ENCODE results near the gene GOLGA8J.

The GOLGA8J gene

GRCh38 chr15:30063835-30064546, 18.8 kb upstream of the GOLGA8J start:
- no peak for TF ChIP-seq CTCF (IDR thresholded peaks at IDR 0.05)
- H3K9ac ChIP-seq = no peak overlapping the region

GRCh38 chr15:30065025-30065801, 17.5 kb upstream of the GOLGA8J start:
- no peak overlapping the region for H3K4me2 ChIP-seq (ENCODE audit: low read length)
- H3K27ac ChIP-seq = no peak overlapping the region
- H2AFZ ChIP-seq = no peak overlapping the region
- no peaks in the 10 kb centered on the region for H3K9me3 ChIP-seq (ENCODE audit: control insufficient read depth, low read length)
- no peaks in the 10 kb centered on the region for H3K36me3 ChIP-seq (ENCODE audit: control insufficient read depth, insufficient read depth, low read length)
- H3K4me1 ChIP-seq = no peaks in the 10 kb centered on the region
- no peak overlapping the region for H3K9ac ChIP-seq
- no peaks in the 10 kb centered on the region for H3K79me2 ChIP-seq
- H3K27me3 ChIP-seq (ENCODE audit: control insufficient read depth, insufficient read depth, low read length) = no peaks in the 10 kb centered on the region
- TF ChIP-seq CTCF (IDR thresholded peaks at IDR 0.05) = no peak
- H3K4me3 ChIP-seq (ENCODE audit: low read depth, low read length) = no peak overlapping the region

More at GRCh38 chr15:30063835-30064546, 18.8 kb upstream of the GOLGA8J start:
- Histone ChIP-seq H2AFZ (no peak overlapping the region), H3K36me3 (ENCODE audit: control insufficient read depth, insufficient read depth, low read length) (no peaks in the 10 kb centered on the region), H3K4me3 (ENCODE audit: low read depth, low read length) (no peak overlapping the region), H3K4me2 (ENCODE audit: low read length) (no peak overlapping the region), H3K9me3 (ENCODE audit: control insufficient read depth, low read length) (no peaks in the 10 kb centered on the region), H3K79me2 (no peaks in the 10 kb centered on the region), H3K27ac (no peak overlapping the region), H3K4me1 (no peaks in the 10 kb centered on the region), H3K27me3 (ENCODE audit: control insufficient read depth, insufficient read depth, low read length) (no peaks in the 10 kb centered on the region)

GRCh38 chr15:30068326-30068725, 14.4 kb upstream of the GOLGA8J start:
- Histone ChIP-seq H3K4me2 (ENCODE audit: low read length) (no peak overlapping the region), H3K27me3 (ENCODE audit: control insufficient read depth, insufficient read depth, low read length) (no peaks in the 10 kb centered on the region), H3K9me3 (ENCODE audit: control insufficient read depth, low read length) (no peaks in the 10 kb centered on the region), H3K4me1 (no peaks in the 10 kb centered on the region), H3K4me3 (ENCODE audit: low read depth, low read length) (no peak overlapping the region), H3K79me2 (no peaks in the 10 kb centered on the region), H3K27ac (no peak overlapping the region), H3K36me3 (ENCODE audit: control insufficient read depth, insufficient read depth, low read length) (no peaks in the 10 kb centered on the region), H2AFZ (no peak overlapping the region), H3K9ac (no peak overlapping the region)
- no peak for TF ChIP-seq CTCF (IDR thresholded peaks at IDR 0.05)

GRCh38 chr15:30072630-30073029, 10.1 kb upstream of the GOLGA8J start:
- H2AFZ ChIP-seq = no peak overlapping the region
- no peaks in the 10 kb centered on the region for H3K36me3 ChIP-seq (ENCODE audit: control insufficient read depth, insufficient read depth, low read length)
- H3K4me1 ChIP-seq = no peaks in the 10 kb centered on the region
- H3K4me3 ChIP-seq (ENCODE audit: low read depth, low read length) = no peak overlapping the region
- H3K79me2 ChIP-seq = no peaks in the 10 kb centered on the region
- no peaks in the 10 kb centered on the region for H3K27me3 ChIP-seq (ENCODE audit: control insufficient read depth, insufficient read depth, low read length)
- no peaks in the 10 kb centered on the region for H3K9me3 ChIP-seq (ENCODE audit: control insufficient read depth, low read length)
- no peak overlapping the region for H3K27ac ChIP-seq
- H3K4me2 ChIP-seq (ENCODE audit: low read length) = no peak overlapping the region
- no peak for TF ChIP-seq CTCF (IDR thresholded peaks at IDR 0.05)
- no peak overlapping the region for H3K9ac ChIP-seq

All from parathyroid adenoma (tissue), 2 donors.